Measurements from ENCODE around the gene GGCX.

GGCX gene

DNA sequence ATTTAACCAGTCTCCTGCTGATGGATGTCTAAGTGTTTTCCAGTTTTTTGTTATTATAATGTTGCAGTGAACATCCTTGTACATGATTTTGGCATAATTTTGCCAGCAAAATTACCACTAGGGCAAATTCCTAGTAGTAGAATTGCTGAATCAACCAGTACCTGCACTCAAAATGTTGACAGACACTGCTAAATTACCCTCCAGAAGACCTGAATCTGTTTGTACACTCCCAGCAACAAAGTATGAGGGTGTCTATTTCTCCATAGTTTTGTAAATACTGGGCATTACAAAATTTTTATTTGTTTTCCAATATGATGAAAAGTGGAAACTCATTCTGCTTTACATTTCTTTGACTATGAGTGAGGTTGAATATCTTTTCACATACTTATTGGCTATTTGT, 33.5 kb downstream of the GGCX start:
- Histone ChIP-seq H3K4me2 (ENCODE audit: low read depth, low read length) (no peak overlapping the region), H3K79me2 (ENCODE audit: low read length) (no peaks in the 10 kb centered on the region), H3F3A (ENCODE audit: insufficient read depth, low read length) (no peaks in the 10 kb centered on the region), H3K9me3 (replicated peaks; ENCODE audit: insufficient read depth, low read length) (no peaks in the 10 kb centered on the region), H3K27ac (ENCODE audit: low read length) (no peak overlapping the region), H3K4me3 (ENCODE audit: low read length) (no peak overlapping the region), H4K20me1 (ENCODE audit: insufficient read depth, low read length) (no peaks in the 10 kb centered on the region), H3K27me3 (replicated peaks; ENCODE audit: insufficient read depth, low read length) (no peaks in the 10 kb centered on the region), H3K4me1 (ENCODE audit: low read length) (no peaks in the 10 kb centered on the region), H3K9ac (ENCODE audit: low read length) (no peak overlapping the region), H3K36me3 (replicated peaks; ENCODE audit: insufficient read depth, low read length) (no peaks in the 10 kb centered on the region), H3K9me2 (replicated peaks; ENCODE audit: insufficient read depth, low read length) (no peaks in the 10 kb centered on the region), H2AFZ (ENCODE audit: low read length) (no peak overlapping the region)
- DNase-seq: no peak
- TF ChIP-seq EZH2phosphoT487 (IDR thresholded peaks at IDR 0.05; ENCODE audit: low read length): no peak
- no peak for TF ChIP-seq EZH2 (optimal IDR thresholded peaks at IDR 0.05; ENCODE audit: low read depth, low read length)
- TF ChIP-seq, protein P1, sequence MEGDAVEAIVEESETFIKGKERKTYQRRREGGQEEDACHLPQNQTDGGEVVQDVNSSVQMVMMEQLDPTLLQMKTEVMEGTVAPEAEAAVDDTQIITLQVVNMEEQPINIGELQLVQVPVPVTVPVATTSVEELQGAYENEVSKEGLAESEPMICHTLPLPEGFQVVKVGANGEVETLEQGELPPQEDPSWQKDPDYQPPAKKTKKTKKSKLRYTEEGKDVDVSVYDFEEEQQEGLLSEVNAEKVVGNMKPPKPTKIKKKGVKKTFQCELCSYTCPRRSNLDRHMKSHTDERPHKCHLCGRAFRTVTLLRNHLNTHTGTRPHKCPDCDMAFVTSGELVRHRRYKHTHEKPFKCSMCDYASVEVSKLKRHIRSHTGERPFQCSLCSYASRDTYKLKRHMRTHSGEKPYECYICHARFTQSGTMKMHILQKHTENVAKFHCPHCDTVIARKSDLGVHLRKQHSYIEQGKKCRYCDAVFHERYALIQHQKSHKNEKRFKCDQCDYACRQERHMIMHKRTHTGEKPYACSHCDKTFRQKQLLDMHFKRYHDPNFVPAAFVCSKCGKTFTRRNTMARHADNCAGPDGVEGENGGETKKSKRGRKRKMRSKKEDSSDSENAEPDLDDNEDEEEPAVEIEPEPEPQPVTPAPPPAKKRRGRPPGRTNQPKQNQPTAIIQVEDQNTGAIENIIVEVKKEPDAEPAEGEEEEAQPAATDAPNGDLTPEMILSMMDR (IDR thresholded peaks at IDR 0.05; ENCODE audit: low read length): no peak

DNA sequence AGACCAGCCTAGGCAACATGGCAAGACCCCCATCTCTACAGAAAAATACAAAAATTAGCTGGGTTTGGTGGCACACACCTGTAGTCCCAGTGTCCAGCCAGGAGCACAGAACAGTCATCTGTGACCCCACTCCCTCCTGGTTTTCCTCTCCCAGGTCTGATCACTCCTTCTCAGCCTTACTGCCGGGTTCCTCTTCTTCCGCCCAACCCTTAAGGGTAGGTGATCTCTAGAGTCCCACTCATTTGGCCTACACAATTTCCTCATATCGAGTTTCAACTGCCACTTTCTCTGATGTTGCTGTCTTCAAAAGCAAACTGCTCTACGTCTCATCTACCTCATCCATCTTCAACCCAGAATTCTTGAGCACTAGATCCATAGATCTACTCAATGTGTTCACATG, 35.7 kb downstream of the GGCX start:
- Histone ChIP-seq H3K4me2 (ENCODE audit: low read depth, low read length) (no peak overlapping the region), H3K4me1 (ENCODE audit: low read length) (no peaks in the 10 kb centered on the region), H3K36me3 (replicated peaks; ENCODE audit: insufficient read depth, low read length) (no peaks in the 10 kb centered on the region), H3K9me3 (replicated peaks; ENCODE audit: insufficient read depth, low read length) (no peaks in the 10 kb centered on the region), H3K9ac (ENCODE audit: low read length) (no peak overlapping the region), H3K4me3 (ENCODE audit: low read length) (no peak overlapping the region), H2AFZ (ENCODE audit: low read length) (no peak overlapping the region), H3K27ac (ENCODE audit: low read length) (no peak overlapping the region), H4K20me1 (ENCODE audit: insufficient read depth, low read length) (no peaks in the 10 kb centered on the region), H3K27me3 (replicated peaks; ENCODE audit: insufficient read depth, low read length) (no peaks in the 10 kb centered on the region), H3K9me2 (replicated peaks; ENCODE audit: insufficient read depth, low read length) (no peaks in the 10 kb centered on the region), H3F3A (ENCODE audit: insufficient read depth, low read length) (no peaks in the 10 kb centered on the region), H3K79me2 (ENCODE audit: low read length) (no peaks in the 10 kb centered on the region)
- DNase-seq: no peak
- TF ChIP-seq EZH2 (optimal IDR thresholded peaks at IDR 0.05; ENCODE audit: low read depth, low read length) (no peak), EZH2phosphoT487 (IDR thresholded peaks at IDR 0.05; ENCODE audit: low read length) (no peak)
- TF ChIP-seq, protein P1 (IDR thresholded peaks at IDR 0.05; ENCODE audit: low read length): no peak

GRCh38 chr2:85525029-85525428, 36.3 kb downstream of the GGCX start:
- H3K9me2 ChIP-seq (replicated peaks; ENCODE audit: insufficient read depth, low read length): no peaks in the 10 kb centered on the region
- no peaks in the 10 kb centered on the region for H3F3A ChIP-seq (ENCODE audit: insufficient read depth, low read length)
- H3K79me2 ChIP-seq (ENCODE audit: low read length): no peaks in the 10 kb centered on the region
- DNase-seq: no peak
- no peaks in the 10 kb centered on the region for H4K20me1 ChIP-seq (ENCODE audit: insufficient read depth, low read length)
- H3K4me1 ChIP-seq (ENCODE audit: low read length): no peaks in the 10 kb centered on the region
- no peak overlapping the region for H3K4me2 ChIP-seq (ENCODE audit: low read depth, low read length)
- no peak overlapping the region for H3K9ac ChIP-seq (ENCODE audit: low read length)
- no peak overlapping the region for H3K4me3 ChIP-seq (ENCODE audit: low read length)
- no peaks in the 10 kb centered on the region for H3K36me3 ChIP-seq (replicated peaks; ENCODE audit: insufficient read depth, low read length)
- no peaks in the 10 kb centered on the region for H3K27me3 ChIP-seq (replicated peaks; ENCODE audit: insufficient read depth, low read length)
- no peaks in the 10 kb centered on the region for H3K9me3 ChIP-seq (replicated peaks; ENCODE audit: insufficient read depth, low read length)
- H2AFZ ChIP-seq (ENCODE audit: low read length): no peak overlapping the region
- no peak overlapping the region for H3K27ac ChIP-seq (ENCODE audit: low read length)
- TF ChIP-seq, protein P1 (IDR thresholded peaks at IDR 0.05; ENCODE audit: low read length): no peak
- no peak for TF ChIP-seq EZH2phosphoT487 (IDR thresholded peaks at IDR 0.05; ENCODE audit: low read length)
- no peak for TF ChIP-seq EZH2 (optimal IDR thresholded peaks at IDR 0.05; ENCODE audit: low read depth, low read length)
